Cardiac muscle cell (in vitro differentiated cells and primary cell): ENCODE measurements around the gene TSGA10IP. TPM values are rescaled to one million over a fixed set of nuclear protein-coding genes. Genes with fewer than 3 reads are reported as not detected.

ENCODE experiments used
- DNase-seq, 2 donors: peaks; one replicate each; pipeline versions ENCODE4 v3.0.0 to v3.0.0-alpha.2; 2010 to 2017; ENCODE audit warnings: low read depth in 1 of 2, low spot score in 1 of 2
- H3K27ac ChIP-seq: fragments of 200-600 bp; sonication (generic); 2 replicates; pipeline ENCODE4 v1.5.1; 2016
- H3K27me3 ChIP-seq: fragments of 200-600 bp; sonication (generic); 2 replicates; pipeline ENCODE4 v1.6.0; 2016; ENCODE audit warnings: control low read depth
- H3K36me3 ChIP-seq: fragments of 200-600 bp; sonication (generic); 2 replicates; pipeline ENCODE4 v1.5.1; 2016; ENCODE audit warnings: control low read depth
- H3K4me1 ChIP-seq: fragments of 200-600 bp; sonication (generic); 2 replicates; pipeline ENCODE4 v1.8.1; 2017; ENCODE audit warnings: low read depth, mild to moderate bottlenecking, mixed run types
- H3K4me3 ChIP-seq: fragments of 200-600 bp; sonication (generic); 2 replicates; pipeline ENCODE4 v1.5.1; 2016; ENCODE audit warnings: mild to moderate bottlenecking
- H3K9me3 ChIP-seq: fragments of 200-600 bp; sonication (generic); 2 replicates; pipeline ENCODE4 v1.5.1; 2017; ENCODE audit warnings: low read depth, mild to moderate bottlenecking, control low read depth
- polyA plus RNA-seq: library from polyadenylated mRNA; unstranded; fragments of >200 nt; fragmentation: Nextera tagmentation; extraction: Ambion mirVana; gene quantifications from 2 replicates; pipeline ENCODE4 v1.2.1, GENCODE V29; 2016
- total RNA-seq: library from RNA; depleted of rRNA; stranded (reverse); fragments of >200 nt; gene quantifications from 2 replicates; pipeline ENCODE4 v1.2.3, GENCODE V29; 2016
- TF ChIP-seq, protein P1 (sequence below): IDR thresholded peaks from 2 replicates; pipeline ENCODE4 v1.5.1; 2012; ENCODE audit warnings: low read depth, mild to moderate bottlenecking, low read length

The TSGA10IP gene
- total and polyA plus RNA-seq, 2 experiments from 2014 or later = 1.0 to 1.1 TPM

DNA sequence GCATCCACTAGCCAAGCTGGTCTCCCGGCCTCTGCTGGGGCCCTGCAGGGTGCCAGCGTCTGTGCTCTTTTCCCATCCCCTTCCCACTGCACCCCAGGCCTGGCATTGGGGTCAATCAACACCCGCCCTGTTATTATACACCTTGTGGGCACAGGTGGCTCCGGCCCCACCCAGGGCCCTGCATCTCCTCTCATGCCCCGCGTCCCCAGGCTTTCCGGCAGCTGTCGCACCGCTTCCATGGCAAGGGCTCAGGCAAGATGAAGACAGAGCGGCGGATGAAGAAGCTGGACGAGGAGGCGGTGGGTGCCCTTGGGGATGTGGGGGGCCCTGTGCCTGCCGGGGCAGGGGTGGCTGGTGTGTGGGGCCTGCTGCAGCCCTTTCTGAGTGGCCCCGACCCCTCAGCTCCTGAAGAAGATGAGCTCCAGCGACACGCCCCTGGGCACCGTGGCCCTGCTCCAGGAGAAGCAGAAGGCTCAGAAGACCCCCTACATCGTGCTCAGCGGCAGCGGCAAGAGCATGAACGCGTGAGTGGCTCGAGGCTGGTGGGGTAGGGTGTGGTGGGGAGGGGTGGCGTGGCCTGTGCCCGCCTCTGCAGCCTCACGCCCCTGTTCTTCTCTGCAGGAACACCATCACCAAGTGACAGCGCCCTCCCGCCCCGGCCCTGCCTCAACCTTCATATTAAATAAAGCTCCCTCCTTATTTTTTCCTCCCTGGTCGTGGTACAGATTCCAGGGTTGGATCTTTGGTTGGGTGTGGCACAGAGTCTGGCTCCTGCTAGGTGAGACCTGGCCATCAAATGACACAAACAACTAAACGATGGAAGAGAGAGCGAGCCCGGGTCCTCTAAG lies 33.3 kb downstream of the TSGA10IP start:
- Histone ChIP-seq H3K27ac (no peak overlapping the region), H3K4me3 (no peak overlapping the region), H3K27me3 (no peaks in the 10 kb centered on the region), H3K9me3 (no peaks in the 10 kb centered on the region), H3K36me3 (peaks cover 26% of the 10 kb centered on the region), H3K4me1 (no peaks in the 10 kb centered on the region)
- no peak for DNase-seq
- TF ChIP-seq, protein P1, sequence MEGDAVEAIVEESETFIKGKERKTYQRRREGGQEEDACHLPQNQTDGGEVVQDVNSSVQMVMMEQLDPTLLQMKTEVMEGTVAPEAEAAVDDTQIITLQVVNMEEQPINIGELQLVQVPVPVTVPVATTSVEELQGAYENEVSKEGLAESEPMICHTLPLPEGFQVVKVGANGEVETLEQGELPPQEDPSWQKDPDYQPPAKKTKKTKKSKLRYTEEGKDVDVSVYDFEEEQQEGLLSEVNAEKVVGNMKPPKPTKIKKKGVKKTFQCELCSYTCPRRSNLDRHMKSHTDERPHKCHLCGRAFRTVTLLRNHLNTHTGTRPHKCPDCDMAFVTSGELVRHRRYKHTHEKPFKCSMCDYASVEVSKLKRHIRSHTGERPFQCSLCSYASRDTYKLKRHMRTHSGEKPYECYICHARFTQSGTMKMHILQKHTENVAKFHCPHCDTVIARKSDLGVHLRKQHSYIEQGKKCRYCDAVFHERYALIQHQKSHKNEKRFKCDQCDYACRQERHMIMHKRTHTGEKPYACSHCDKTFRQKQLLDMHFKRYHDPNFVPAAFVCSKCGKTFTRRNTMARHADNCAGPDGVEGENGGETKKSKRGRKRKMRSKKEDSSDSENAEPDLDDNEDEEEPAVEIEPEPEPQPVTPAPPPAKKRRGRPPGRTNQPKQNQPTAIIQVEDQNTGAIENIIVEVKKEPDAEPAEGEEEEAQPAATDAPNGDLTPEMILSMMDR = no peak

DNA sequence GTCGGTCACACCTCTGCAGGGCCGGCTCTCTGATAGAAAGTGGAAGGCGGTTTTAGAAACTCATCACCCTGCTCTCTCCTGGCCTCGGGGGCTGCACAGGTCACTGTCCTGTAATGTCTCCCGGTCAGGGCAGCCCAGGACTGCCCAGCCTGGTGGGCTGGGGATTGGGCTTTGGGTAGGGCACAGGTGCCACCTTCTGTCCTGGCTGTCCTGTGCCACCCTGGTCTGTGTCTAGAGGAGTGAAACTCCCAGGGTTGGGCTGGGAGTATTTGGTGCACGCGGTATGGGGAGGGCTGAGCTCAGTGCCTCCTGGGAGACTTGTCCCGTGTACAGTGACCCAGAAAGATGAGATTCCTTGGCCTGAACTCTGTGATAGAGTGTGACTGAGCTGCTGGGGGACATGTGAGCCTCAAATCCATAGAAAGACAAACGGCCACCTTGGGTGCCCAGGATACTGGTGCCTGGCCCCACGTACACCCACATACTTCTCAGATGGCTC lies 34.0 kb downstream of the TSGA10IP start:
- DNase-seq = no peak
- Histone ChIP-seq H3K4me3 (no peak overlapping the region), H3K36me3 (peaks cover 26% of the 10 kb centered on the region), H3K27ac (no peak overlapping the region), H3K27me3 (no peaks in the 10 kb centered on the region), H3K9me3 (no peaks in the 10 kb centered on the region), H3K4me1 (no peaks in the 10 kb centered on the region)
- TF ChIP-seq, protein P1 = no peak

DNA sequence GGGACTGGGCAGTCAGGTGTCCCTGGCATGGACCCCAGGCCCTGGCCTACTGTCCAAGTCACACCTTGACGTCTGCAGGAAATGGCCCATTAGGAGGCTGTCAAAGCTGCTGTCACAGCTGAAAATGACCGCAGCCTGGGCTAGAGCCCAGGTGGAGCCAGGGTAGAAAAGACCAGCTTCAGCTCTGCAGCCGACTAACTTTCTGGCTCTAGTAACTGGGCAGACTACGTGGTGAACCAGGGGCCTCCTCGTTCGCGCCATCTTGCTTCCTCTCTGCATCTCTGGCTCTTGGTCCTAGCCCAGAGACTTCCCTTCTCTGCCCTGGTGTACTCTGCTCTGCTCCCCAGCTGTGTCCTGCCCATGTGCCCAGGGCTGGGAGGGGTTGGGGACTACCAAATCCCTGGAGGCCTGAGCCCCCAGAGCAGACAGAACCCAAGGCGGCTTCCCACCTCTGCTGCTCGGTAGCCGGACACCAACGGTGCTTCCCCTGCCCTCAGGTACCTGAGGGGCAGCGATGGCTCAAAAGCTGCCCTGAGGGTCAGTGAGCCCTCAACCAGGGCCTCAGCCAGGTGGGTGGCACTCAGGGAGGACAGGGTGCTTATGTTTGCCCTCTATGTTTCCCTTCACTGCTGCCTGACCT lies 35.9 kb downstream of the TSGA10IP start:
- no peaks in the 10 kb centered on the region for H3K4me1 ChIP-seq
- TF ChIP-seq, protein P1 = no peak
- no peak for DNase-seq

DNA sequence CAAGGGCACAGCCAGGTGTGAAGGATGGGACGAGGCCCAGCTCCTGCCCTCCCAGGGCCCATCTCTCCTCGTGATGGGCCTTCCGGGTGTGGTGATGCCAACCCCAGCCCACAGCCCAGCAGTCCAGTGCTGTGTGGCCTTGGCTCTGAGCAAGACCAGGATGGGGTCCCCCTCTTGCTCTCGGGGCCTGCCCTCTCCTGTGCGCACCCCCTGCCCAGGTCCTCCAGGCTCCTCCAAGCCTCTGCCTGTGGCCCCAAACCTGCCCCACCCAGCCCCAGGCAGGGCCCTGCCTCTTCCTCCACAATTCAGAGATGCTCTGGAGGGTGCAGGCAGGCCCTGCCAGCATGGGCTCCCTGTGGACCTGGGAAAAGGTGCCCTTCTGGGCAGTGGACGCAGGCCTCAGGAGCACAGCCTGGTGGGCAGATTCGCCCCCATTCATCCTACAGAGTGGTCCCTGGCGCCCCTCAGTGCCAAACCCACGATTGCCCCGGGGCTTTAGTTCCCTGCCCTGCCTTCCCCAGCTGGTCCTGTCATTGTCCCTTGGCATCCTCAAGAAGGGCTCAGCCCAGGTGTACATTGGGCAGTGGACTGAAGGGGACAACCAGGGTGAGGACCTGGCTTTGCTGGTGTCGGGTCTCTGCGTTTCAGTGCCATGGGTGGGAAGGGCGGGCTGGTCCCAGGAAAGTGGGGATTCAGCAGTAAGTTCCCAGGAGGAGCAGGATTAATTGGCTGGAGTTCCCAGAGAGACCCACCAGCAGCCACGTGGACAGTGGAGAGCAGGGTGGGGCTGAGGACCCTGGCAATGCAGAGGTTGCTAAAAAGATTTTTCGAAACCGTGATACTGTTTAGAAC lies 36.9 kb downstream of the TSGA10IP start:
- TF ChIP-seq, protein P1 = no peak
- Histone ChIP-seq H3K9me3 (no peaks in the 10 kb centered on the region), H3K27ac (no peak overlapping the region), H3K4me3 (no peak overlapping the region), H3K4me1 (no peaks in the 10 kb centered on the region), H3K36me3 (peaks cover 21% of the 10 kb centered on the region), H3K27me3 (no peaks in the 10 kb centered on the region)
- no peak for DNase-seq

More for the DNA sequence above, 35.9 kb downstream of the TSGA10IP start:
- Histone ChIP-seq H3K9me3 (no peaks in the 10 kb centered on the region), H3K27ac (no peak overlapping the region), H3K36me3 (peaks cover 26% of the 10 kb centered on the region), H3K27me3 (no peaks in the 10 kb centered on the region), H3K4me3 (no peak overlapping the region)

DNA sequence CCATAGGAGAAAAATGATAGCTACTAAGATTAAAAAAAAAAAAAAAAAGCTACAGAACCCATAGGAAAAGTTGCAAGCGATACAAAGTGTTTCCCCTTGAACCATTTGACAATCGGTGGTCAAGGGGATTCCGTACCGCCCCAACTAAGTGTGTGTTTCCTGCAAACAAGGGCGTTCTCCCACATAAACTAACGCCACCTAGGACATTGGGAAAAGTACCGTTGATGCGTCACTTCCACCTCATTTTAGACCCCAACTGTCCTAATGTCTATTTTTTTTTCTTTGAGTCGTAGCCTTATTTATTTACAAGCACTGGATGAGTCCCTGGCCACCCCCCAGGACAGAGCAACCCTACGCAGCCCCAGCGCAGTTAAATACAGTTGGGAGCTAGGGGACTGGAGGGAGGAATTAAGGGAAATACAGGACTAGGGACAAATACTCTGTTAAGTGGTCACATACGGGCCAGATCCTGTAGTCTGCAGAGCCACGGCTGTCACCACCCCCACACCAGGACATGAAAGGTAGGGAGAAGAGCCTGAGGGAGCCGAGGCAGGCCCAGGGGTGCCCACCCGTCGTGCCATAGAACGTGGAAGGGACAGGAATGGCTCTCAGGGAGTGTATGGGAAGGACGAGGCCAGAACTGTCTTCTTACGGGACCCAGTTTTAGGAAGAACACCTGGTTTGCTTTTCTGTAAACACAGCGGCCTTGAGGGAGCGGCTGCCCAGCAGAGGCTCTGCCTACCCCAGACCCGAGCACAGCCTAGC lies 37.7 kb downstream of the TSGA10IP start:
- TF ChIP-seq, protein P1 = no peak
- no peak for DNase-seq

More for the DNA sequence above, 37.7 kb downstream of the TSGA10IP start:
- Histone ChIP-seq H3K4me3 (no peak overlapping the region), H3K9me3 (no peaks in the 10 kb centered on the region), H3K36me3 (peaks cover 15% of the 10 kb centered on the region), H3K27ac (no peak overlapping the region), H3K4me1 (no peaks in the 10 kb centered on the region), H3K27me3 (no peaks in the 10 kb centered on the region)
